Measurements from ENCODE around the gene ZSWIM6. TPM values are rescaled to one million over a fixed set of nuclear protein-coding genes. Genes with fewer than 3 reads are reported as not detected.

Gene ZSWIM6
- polyA plus RNA-seq, 1 experiment = 11.1 TPM

GRCh38 chr5:61534481-61535267 is 202.6 kb downstream of the ZSWIM6 start:
- CTCF ChIA-PET = no interaction called here
- Histone ChIP-seq H3K4me3 (ENCODE audit: low read depth, low read length) (no peak overlapping the region), H3K27me3 (ENCODE audit: control insufficient read depth, insufficient read depth, low read length) (no peaks in the 10 kb centered on the region), H3K36me3 (ENCODE audit: control insufficient read depth, insufficient read depth, low read length) (peaks cover 6% of the 10 kb centered on the region)
- POLR2A ChIA-PET = no interaction called here
- DNase-seq (ENCODE audit: low read depth) = no peak
- TF ChIP-seq, protein P1, sequence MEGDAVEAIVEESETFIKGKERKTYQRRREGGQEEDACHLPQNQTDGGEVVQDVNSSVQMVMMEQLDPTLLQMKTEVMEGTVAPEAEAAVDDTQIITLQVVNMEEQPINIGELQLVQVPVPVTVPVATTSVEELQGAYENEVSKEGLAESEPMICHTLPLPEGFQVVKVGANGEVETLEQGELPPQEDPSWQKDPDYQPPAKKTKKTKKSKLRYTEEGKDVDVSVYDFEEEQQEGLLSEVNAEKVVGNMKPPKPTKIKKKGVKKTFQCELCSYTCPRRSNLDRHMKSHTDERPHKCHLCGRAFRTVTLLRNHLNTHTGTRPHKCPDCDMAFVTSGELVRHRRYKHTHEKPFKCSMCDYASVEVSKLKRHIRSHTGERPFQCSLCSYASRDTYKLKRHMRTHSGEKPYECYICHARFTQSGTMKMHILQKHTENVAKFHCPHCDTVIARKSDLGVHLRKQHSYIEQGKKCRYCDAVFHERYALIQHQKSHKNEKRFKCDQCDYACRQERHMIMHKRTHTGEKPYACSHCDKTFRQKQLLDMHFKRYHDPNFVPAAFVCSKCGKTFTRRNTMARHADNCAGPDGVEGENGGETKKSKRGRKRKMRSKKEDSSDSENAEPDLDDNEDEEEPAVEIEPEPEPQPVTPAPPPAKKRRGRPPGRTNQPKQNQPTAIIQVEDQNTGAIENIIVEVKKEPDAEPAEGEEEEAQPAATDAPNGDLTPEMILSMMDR (IDR thresholded peaks at IDR 0.05; ENCODE audit: insufficient read depth, low read depth, low read length) = no peak

DNA sequence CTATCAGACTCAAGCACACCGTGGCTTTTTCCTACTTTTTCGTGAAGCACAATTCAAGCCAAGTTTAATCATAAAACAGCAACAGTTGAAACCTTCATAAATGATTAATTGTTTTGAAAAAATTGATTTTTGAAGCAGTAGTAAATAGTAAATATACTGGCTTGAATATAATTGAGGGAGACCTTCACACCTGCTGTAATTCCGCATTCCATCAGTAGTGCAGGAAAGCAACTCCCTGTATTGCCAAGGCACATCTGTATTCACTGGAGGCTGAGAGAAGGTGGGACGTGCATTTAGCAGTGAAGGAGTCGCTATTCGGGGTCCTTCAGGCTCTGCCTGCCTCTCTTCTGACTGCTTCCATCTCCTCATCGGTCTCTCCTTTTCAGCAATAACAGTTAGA is 203.8 kb downstream of the ZSWIM6 start:
- ChIA-PET CTCF (no interaction called here), POLR2A (no interaction called here)
- DNase-seq (ENCODE audit: low read depth) = no peak
- Histone ChIP-seq H3K27me3 (ENCODE audit: control insufficient read depth, insufficient read depth, low read length) (no peaks in the 10 kb centered on the region), H3K4me3 (ENCODE audit: low read depth, low read length) (no peak overlapping the region), H3K36me3 (ENCODE audit: control insufficient read depth, insufficient read depth, low read length) (peaks cover 6% of the 10 kb centered on the region)
- TF ChIP-seq, protein P1 (IDR thresholded peaks at IDR 0.05; ENCODE audit: insufficient read depth, low read depth, low read length) = no peak

DNA sequence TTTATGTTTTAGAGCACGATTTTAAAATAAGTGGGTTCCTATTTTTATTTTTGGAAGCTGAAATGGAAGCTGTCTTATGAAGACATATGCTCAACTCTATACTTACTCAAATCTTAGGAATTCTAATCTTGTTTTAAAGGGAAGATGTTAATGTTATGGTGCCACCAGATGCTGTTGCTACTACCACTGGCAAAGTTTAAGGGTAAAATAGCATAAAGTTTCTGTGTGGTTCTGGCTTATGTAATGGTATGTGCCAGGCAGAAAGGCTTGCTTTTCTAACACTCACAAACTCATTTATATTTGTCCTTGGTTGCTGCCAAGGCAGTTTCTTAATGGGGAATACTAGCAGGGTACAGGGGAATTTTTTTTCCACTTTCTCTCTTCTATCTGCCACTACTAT is 204.9 kb downstream of the ZSWIM6 start:
- peaks cover 8% of the 10 kb centered on the region for H3K36me3 ChIP-seq (ENCODE audit: control insufficient read depth, insufficient read depth, low read length)
- H3K4me3 ChIP-seq (ENCODE audit: low read depth, low read length) = no peak overlapping the region
- DNase-seq (ENCODE audit: low read depth) = no peak
- TF ChIP-seq, protein P1 (IDR thresholded peaks at IDR 0.05; ENCODE audit: insufficient read depth, low read depth, low read length) = no peak
- ChIA-PET CTCF (interaction anchor here (0.6 kb wide), 1 partner anchor 467 kb away, joined by 3 read pairs; no protein-coding TSS in a partner anchor), POLR2A (no interaction called here)
- H3K27me3 ChIP-seq (ENCODE audit: control insufficient read depth, insufficient read depth, low read length) = no peaks in the 10 kb centered on the region

DNA sequence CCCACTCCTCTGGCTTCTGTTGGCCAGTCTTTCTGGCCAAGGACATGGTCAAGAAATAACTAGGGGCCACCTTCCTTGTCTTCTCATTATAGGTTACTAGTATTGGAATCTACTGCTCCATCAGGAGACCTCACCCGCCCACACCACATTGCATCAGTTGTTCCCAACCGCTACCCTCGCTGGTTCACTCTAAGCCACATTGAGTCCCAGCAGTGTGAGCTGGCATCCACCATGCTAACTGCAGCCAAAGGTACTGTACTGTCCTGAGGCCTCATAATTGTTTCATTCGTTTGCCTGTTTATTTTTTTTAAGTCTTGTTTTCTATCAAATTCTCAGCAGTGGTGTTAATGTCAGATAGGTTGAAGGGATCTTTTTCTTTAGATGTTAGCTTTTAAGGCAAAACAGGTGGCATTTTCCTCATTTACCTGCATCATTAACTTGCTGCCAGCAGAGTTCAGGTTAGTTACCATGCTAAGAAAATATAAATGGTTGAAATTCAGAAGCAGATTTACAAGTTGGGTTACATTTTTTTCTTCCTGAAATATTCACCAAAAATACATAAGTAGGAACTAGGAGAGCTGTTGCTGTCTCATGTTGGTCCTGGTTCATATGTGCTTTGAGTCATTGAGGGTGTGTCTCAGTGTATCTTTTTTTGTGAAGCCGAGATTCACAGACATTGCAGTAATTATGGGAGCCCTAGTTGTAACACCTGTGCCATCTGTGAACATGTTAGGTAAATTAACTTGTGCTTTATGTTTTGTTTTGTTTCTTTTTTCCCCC is 206.9 kb downstream of the ZSWIM6 start:
- DNase-seq (ENCODE audit: low read depth) = no peak
- Histone ChIP-seq H3K4me3 (ENCODE audit: low read depth, low read length) (no peak overlapping the region), H3K36me3 (ENCODE audit: control insufficient read depth, insufficient read depth, low read length) (peaks cover 20% of the 10 kb centered on the region), H3K27me3 (ENCODE audit: control insufficient read depth, insufficient read depth, low read length) (no peaks in the 10 kb centered on the region)
- ChIA-PET CTCF (interaction anchor here (0.7 kb wide), 1 partner anchor 21 kb away, joined by 3 read pairs; no protein-coding TSS in a partner anchor), POLR2A (no interaction called here)
- TF ChIP-seq, protein P1 (IDR thresholded peaks at IDR 0.05; ENCODE audit: insufficient read depth, low read depth, low read length) = no peak

DNA sequence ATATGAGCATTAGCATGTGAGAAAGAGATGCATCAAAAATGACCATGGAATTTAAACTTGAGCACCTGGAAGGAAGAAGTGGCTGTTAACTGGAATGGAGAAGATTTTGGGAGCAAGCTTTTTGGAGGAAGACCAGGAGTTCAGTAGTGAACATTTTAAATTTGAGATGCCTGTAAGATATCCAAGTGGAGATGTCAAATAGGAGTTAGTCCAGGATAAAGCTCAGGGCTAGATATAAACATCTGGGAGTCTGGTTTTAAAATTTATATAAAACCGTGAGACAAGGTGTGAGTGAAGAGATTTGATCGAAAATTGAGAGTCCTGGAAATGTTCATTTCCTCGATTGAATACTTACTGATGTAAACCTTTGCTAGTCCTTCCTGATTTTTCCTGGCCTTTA is 217.5 kb downstream of the ZSWIM6 start:
- H3K27me3 ChIP-seq (ENCODE audit: control insufficient read depth, insufficient read depth, low read length) = no peaks in the 10 kb centered on the region; the same call in 1 of the 2 replicates
- 0 out of 2 replicates have a peak, but pooled peaks cover 1% of the 10 kb centered on the region for H3K36me3 ChIP-seq (ENCODE audit: control insufficient read depth, insufficient read depth, low read length)
- DNase-seq (ENCODE audit: low read depth) = no peak
- H3K4me3 ChIP-seq (ENCODE audit: low read depth, low read length) = no peak overlapping the region
- TF ChIP-seq, protein P1 (IDR thresholded peaks at IDR 0.05; ENCODE audit: insufficient read depth, low read depth, low read length) = no peak
- CTCF ChIA-PET = no interaction called here
- POLR2A ChIA-PET = interaction anchor here (0.6 kb wide), 1 partner anchor 23 kb away, joined by 3 read pairs; no protein-coding TSS in a partner anchor

All from BJ (cell line).